IMR-90 (cell line): ENCODE measurements around the gene ZNF366. TPM values are rescaled to one million over a fixed set of nuclear protein-coding genes. Genes with fewer than 3 reads are reported as not detected.
A peak's percentile ranks its signal among the peaks of the same experiment; 100 is the strongest.

Experiments
- ATAC-seq: fragments of 200-7000 bp; cut with Tn5 transposase; 2 replicates; pipeline ENCODE4 v1.9.1; 2020; ENCODE audit warnings: low read depth, mild to moderate bottlenecking, moderate library complexity
- BruUV-seq: library from RNA; stranded (reverse); fragments of 400-500 nt; replicated peaks from 2 replicates; lab custom pipeline; 2021; lab: Mats Ljungman, UMichigan
- CTCF ChIA-PET: fragments of 300-600 bp; formaldehyde crosslinking; extraction: SDS; loops from one replicate; lab custom pipeline; 2021; ENCODE audit warnings: antibody characterized with exemption; lab: Yijun Ruan, JAX
- POLR2A ChIA-PET: fragments of 300-600 bp; sonication (Branson Sonifier 250); formaldehyde crosslinking; loops from one replicate; lab custom pipeline; 2022; ENCODE audit warnings: antibody characterized with exemption; ENCODE audit not compliant: unreplicated experiment; lab: Charles Lee
- DNase-seq: peaks from one replicate; pipeline ENCODE4 v3.0.0; 2013
- H2AFZ ChIP-seq: replicated peaks from 2 replicates; pipeline ENCODE3; 2013; ENCODE audit warnings: low read length, mild to moderate bottlenecking; ENCODE audit not compliant: poor library complexity
- H2AK5ac ChIP-seq: 2 replicates; pipeline ENCODE4 v1.6.1; 2013; ENCODE audit warnings: low read depth, low read length, inconsistent platforms
- H2AK9ac ChIP-seq: replicated peaks from 2 replicates; pipeline ENCODE3; 2013; ENCODE audit warnings: mild to moderate bottlenecking, low read depth, low read length, moderate library complexity; ENCODE audit not compliant: poor library complexity
- H2BK120ac ChIP-seq: 2 replicates; pipeline ENCODE4 v1.6.1; 2013; ENCODE audit warnings: low read depth, low read length, inconsistent platforms
- H2BK15ac ChIP-seq: 3 replicates; pipeline ENCODE4 v1.6.1; 2013; ENCODE audit warnings: low read depth, low read length, inconsistent platforms
- H2BK20ac ChIP-seq: 2 replicates; pipeline ENCODE4 v1.6.1; 2013; ENCODE audit warnings: low read depth, mild to moderate bottlenecking, inconsistent platforms, low read length, moderate library complexity
- H2BK5ac ChIP-seq: 2 replicates; pipeline ENCODE4 v1.6.1; 2013; ENCODE audit warnings: mild to moderate bottlenecking, low read depth, low read length, inconsistent platforms; ENCODE audit not compliant: poor library complexity, severe bottlenecking
- H3K14ac ChIP-seq: replicated peaks from 2 replicates; pipeline ENCODE4 v1.6.1; 2013; ENCODE audit warnings: low read depth, low read length, inconsistent platforms
- H3K18ac ChIP-seq: 2 replicates; pipeline ENCODE4 v1.6.1; 2013; ENCODE audit warnings: low read depth, low read length, control low read depth
- H3K23ac ChIP-seq: 2 replicates; pipeline ENCODE4 v1.6.1; 2013; ENCODE audit warnings: low read depth, low read length, inconsistent platforms
- H3K27ac ChIP-seq: 2 replicates; pipeline ENCODE4 v1.5.1; 2013; ENCODE audit warnings: mild to moderate bottlenecking, control low read depth, low read length; ENCODE audit not compliant: insufficient read depth
- H3K27me3 ChIP-seq: 2 replicates; pipeline ENCODE4 v1.6.1; 2013; ENCODE audit warnings: low read length; ENCODE audit not compliant: control insufficient read depth, insufficient read depth
- H3K36me3 ChIP-seq: 2 replicates; pipeline ENCODE4 v1.6.1; 2013; ENCODE audit warnings: low read length, mixed read lengths; ENCODE audit not compliant: control insufficient read depth, insufficient read depth
- H3K4ac ChIP-seq: 2 replicates; pipeline ENCODE4 v1.6.1; 2013; ENCODE audit warnings: low read depth, low read length, inconsistent platforms
- H3K4me1 ChIP-seq: 2 replicates; pipeline ENCODE4 v1.6.1; 2013; ENCODE audit warnings: low read length, mixed read lengths; ENCODE audit not compliant: control insufficient read depth, insufficient read depth
- H3K4me2 ChIP-seq: 2 replicates; pipeline ENCODE4 v1.6.1; 2013; ENCODE audit warnings: low read depth, mild to moderate bottlenecking, control low read depth, low read length, moderate library complexity
- H3K4me3 ChIP-seq: 2 replicates; pipeline ENCODE4 v1.5.1; 2013; ENCODE audit warnings: low read depth, mild to moderate bottlenecking, control low read depth, low read length, moderate library complexity; ENCODE audit not compliant: insufficient read depth
- H3K56ac ChIP-seq: 2 replicates; pipeline ENCODE4 v1.6.1; 2013; ENCODE audit warnings: low read length, inconsistent platforms; ENCODE audit not compliant: insufficient read depth; ENCODE audit errors: extremely low read depth
- H3K79me1 ChIP-seq, 2 experiments: 2 replicates each; pipeline ENCODE4 v1.6.1; 2013; ENCODE audit warnings: low read length in 2 of 2, inconsistent platforms in 1 of 2, low read depth in 1 of 2
- H3K9ac ChIP-seq: 2 replicates; pipeline ENCODE4 v1.6.1; 2013; ENCODE audit warnings: low read depth, low read length, control low read depth
- H3K9me1 ChIP-seq: 2 replicates; pipeline ENCODE4 v1.6.1; 2013; ENCODE audit warnings: low read length, inconsistent platforms; ENCODE audit not compliant: insufficient read depth
- H3K9me3 ChIP-seq: 2 replicates; pipeline ENCODE4 v1.6.1; 2013; ENCODE audit warnings: low read length; ENCODE audit not compliant: control insufficient read depth, insufficient read depth
- H4K20me1 ChIP-seq: 2 replicates; pipeline ENCODE4 v1.6.1; 2013; ENCODE audit warnings: low read length, inconsistent platforms; ENCODE audit not compliant: insufficient read depth
- H4K5ac ChIP-seq: 2 replicates; pipeline ENCODE4 v1.6.1; 2013; ENCODE audit warnings: mild to moderate bottlenecking, low read depth, low read length, control low read depth
- H4K8ac ChIP-seq, 2 experiments: 2 replicates each; pipeline ENCODE4 v1.6.1; 2013; ENCODE audit warnings: low read depth in 2 of 2, low read length in 2 of 2, control low read depth in 1 of 2, inconsistent platforms in 1 of 2
- H4K91ac ChIP-seq: 2 replicates; pipeline ENCODE4 v1.6.1; 2013; ENCODE audit warnings: low read depth, low read length, inconsistent platforms; ENCODE audit not compliant: insufficient read depth
- NFE2L2 ChIP-seq: fragments of 150-350 bp; IDR thresholded peaks from 2 replicates; pipeline ENCODE4 v1.6.1; 2016; ENCODE audit warnings: low read depth, mild to moderate bottlenecking, low read length
- POLR2A ChIP-seq: IDR thresholded peaks from 2 replicates; pipeline ENCODE4 v1.6.1; 2012; ENCODE audit warnings: mild to moderate bottlenecking, low read depth, low read length
- RFX5 ChIP-seq: IDR thresholded peaks from 2 replicates; pipeline ENCODE4 v1.8.0; 2012; ENCODE audit warnings: low read depth, mild to moderate bottlenecking, low read length, moderate library complexity
- SMC3 ChIP-seq: fragments of 150-350 bp; IDR thresholded peaks from 2 replicates; pipeline ENCODE4 v1.6.1; 2016; ENCODE audit warnings: low read depth, mild to moderate bottlenecking, antibody characterized with exemption, low read length, moderate library complexity
- WGBS, 2 experiments: methylation state at CpG; one replicate each; pipeline versions ENCODE4 v1.1.5 to v1.1.7; 2013; ENCODE audit warnings: missing lambda C conversion rate in 2 of 2; ENCODE audit not compliant: insufficient read length in 1 of 2; ENCODE audit errors: extremely low coverage in 2 of 2; 5-methylcytosine and 5-hydroxymethylcytosine counted together
- dilution Hi-C: fragments of 300-500 bp; cut with HindIII; formaldehyde crosslinking; loops from one replicate; pipeline ENCODE4 v1.14.3; 2018; ENCODE audit warnings: low sequenced_read_pairs; ENCODE audit not compliant: unreplicated experiment
- in situ Hi-C: fragments of 300-500 bp; cut with MboI; formaldehyde crosslinking; loops from 3 replicates; pipeline ENCODE4 v1.14.3; 2019; ENCODE audit warnings: low sequenced_read_pairs, inconsistent platforms, mixed read lengths
- intact Hi-C: fragments of 100-400 bp; cut with micrococcal nuclease; formaldehyde crosslinking; loops from 2 replicates; pipeline ENCODE4 v1.10.0; 2022
- polyA plus RNA-seq, 3 experiments: library from polyadenylated mRNA; depleted of rRNA; stranded (reverse); fragments of >200 nt; gene quantifications; 2 replicates each; pipeline ENCODE4 v1.2.3, GENCODE V29; 2012; ENCODE audit warnings: low replicate concordance in 1 of 3
- total RNA-seq: library from RNA; depleted of rRNA; stranded (reverse); fragments of >200 nt; gene quantifications from 2 replicates; pipeline ENCODE4 v1.2.3, GENCODE V29; 2012

ZNF366 gene
- total and polyA plus RNA-seq, 2 of the 4 experiments (the other 2 are of a cell fraction): not detected

GRCh38 chr5:72459089-72459661 is 48.0 kb downstream of the ZNF366 start:
- TF ChIP-seq SMC3 (no peak), NFE2L2 (no peak), POLR2A (no peak), RFX5 (no peak)
- Histone ChIP-seq H3K9me3 (no peaks in the 10 kb centered on the region), H2BK120ac (no peak overlapping the region), H2AK9ac (no peak overlapping the region), H2BK20ac (no peak overlapping the region), H2BK5ac (no peak overlapping the region), H3K18ac (no peak overlapping the region), H4K5ac (no peak overlapping the region), H3K14ac (no peak overlapping the region), H4K20me1 (no peaks in the 10 kb centered on the region), H3K4me3 (no peak overlapping the region), H3K4me1 (no peaks in the 10 kb centered on the region), H2AK5ac (no peak overlapping the region), H3K36me3 (no peaks in the 10 kb centered on the region), H2BK15ac (no peak overlapping the region), H3K4me2 (no peak overlapping the region), H3K4ac (no peak overlapping the region), H3K79me1 (no peaks in the 10 kb centered on the region), H2AFZ (peak overlapping the region; percentile 44), H3K27ac (no peak overlapping the region), H3K9ac (no peak overlapping the region), H3K23ac (no peak overlapping the region), H3K27me3 (no peaks in the 10 kb centered on the region), H4K8ac (no peak overlapping the region), H4K91ac (no peak overlapping the region), H3K9me1 (no peaks in the 10 kb centered on the region), H3K56ac (no peak overlapping the region)
- no TSS peak for BruUV-seq
- DNase-seq (no peak), ATAC-seq (peak; percentile 32; the same call in 1 of the 2 replicates)
- in situ Hi-C loops: no loop called here
- 60% methylated on average over 1 of the region's 5 CpGs; no CpG with 5 or more reads in 1 of the 2 experiments for WGBS, 2 experiments
- intact Hi-C loops: no loop called here
- POLR2A ChIA-PET: no interaction called here
- CTCF ChIA-PET: no interaction called here
- dilution Hi-C loops: no loop called here
